HG02852 (cell line): ENCODE data around the gene CLEC12A.

ENCODE experiments used
- ATAC-seq: cut with Tn5 transposase; IDR thresholded peaks from one replicate; pipeline ENCODE4 v1.9.1; 2021; ENCODE audit warnings: mild to moderate bottlenecking, moderate library complexity; ENCODE audit not compliant: unreplicated experiment

CLEC12A gene

GRCh38 chr12:10031771-10032175, 60.6 kb downstream of the CLEC12A start:
- no peak for ATAC-seq

- ATAC-seq: no peak
Measured at GRCh38 chr12:10033783-10034545, 62.8 kb downstream of the CLEC12A start.
